ENCODE data around the gene CYB5A. TPM values are rescaled to one million over a fixed set of nuclear protein-coding genes. Genes with fewer than 3 reads are reported as not detected.
A peak's percentile ranks its signal among the peaks of the same experiment; 100 is the strongest.
"Not testable (repeated sequence)": the region's sequence is repeated elsewhere in the genome, so short reads cannot be mapped to it uniquely, and the experiment has no call there.

The CYB5A gene
- total RNA-seq, 1 experiment from 2014 or later: 130 TPM

DNA sequence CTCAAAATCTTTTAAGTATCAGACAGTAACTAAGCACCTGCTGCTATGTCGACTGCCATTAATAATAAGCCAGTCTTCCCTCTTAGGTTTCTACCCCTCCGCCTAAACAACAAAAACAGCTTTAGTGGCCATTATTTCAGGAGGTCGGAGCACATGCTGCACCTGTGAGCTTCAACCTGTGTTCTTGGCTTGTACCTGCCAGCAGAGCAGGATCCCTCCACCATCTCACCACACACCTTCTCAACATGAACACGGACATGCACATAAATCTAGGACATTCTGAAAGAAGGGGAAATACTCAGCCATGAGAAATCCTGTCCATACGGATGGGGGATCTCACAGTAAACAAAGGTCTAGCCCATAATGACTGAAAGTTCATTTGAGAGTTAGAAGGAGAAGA lies 3.7 kb downstream of the CYB5A start:
- 0 out of 2 replicates have a peak overlapping the region, but pooled peaks have one; percentile 63 for H2AFZ ChIP-seq (ENCODE audit: low read length)
- ATAC-seq: no peak
- CTCF ChIA-PET: interaction anchor here (1.2 kb wide), 1 partner anchor 55 kb away, joined by 3 read pairs; no protein-coding TSS in a partner anchor
- intact Hi-C loops (cut with micrococcal nuclease): no loop called here
- H3K27ac ChIP-seq (ENCODE audit: low read length): peak overlapping the region; percentile 66; the same call in 1 of the 2 replicates
- no peaks in the 10 kb centered on the region for H3K36me3 ChIP-seq (ENCODE audit: low read depth, low read length)
- peak overlapping the region; percentile 96 for H3K4me2 ChIP-seq (ENCODE audit: low read length)
- peaks cover 64% of the 10 kb centered on the region for H3K4me1 ChIP-seq (ENCODE audit: insufficient read depth, low read length)
- POLR2A ChIA-PET (ENCODE audit: unreplicated experiment): interaction anchor here (0.6 kb wide), 1 partner anchor 132 kb away, joined by 3 read pairs; no protein-coding TSS in a partner anchor
- TF ChIP-seq EZH2 (IDR thresholded peaks at IDR 0.05; ENCODE audit: low read length, unreplicated experiment) (no peak), EZH2phosphoT487 (IDR thresholded peaks at IDR 0.05; ENCODE audit: borderline replicate concordance, low read length) (no peak)
- TF ChIP-seq, protein P1, sequence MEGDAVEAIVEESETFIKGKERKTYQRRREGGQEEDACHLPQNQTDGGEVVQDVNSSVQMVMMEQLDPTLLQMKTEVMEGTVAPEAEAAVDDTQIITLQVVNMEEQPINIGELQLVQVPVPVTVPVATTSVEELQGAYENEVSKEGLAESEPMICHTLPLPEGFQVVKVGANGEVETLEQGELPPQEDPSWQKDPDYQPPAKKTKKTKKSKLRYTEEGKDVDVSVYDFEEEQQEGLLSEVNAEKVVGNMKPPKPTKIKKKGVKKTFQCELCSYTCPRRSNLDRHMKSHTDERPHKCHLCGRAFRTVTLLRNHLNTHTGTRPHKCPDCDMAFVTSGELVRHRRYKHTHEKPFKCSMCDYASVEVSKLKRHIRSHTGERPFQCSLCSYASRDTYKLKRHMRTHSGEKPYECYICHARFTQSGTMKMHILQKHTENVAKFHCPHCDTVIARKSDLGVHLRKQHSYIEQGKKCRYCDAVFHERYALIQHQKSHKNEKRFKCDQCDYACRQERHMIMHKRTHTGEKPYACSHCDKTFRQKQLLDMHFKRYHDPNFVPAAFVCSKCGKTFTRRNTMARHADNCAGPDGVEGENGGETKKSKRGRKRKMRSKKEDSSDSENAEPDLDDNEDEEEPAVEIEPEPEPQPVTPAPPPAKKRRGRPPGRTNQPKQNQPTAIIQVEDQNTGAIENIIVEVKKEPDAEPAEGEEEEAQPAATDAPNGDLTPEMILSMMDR (conservative IDR thresholded peaks at IDR 0.05; ENCODE audit: low read depth, low read length): no peak
- no peaks in the 10 kb centered on the region for H3F3A ChIP-seq (ENCODE audit: low read length, unreplicated experiment)
- H3K9me2 ChIP-seq (replicated peaks; ENCODE audit: low read length): no peaks in the 10 kb centered on the region
- peak overlapping the region; percentile 50 for H3K4me3 ChIP-seq (ENCODE audit: low read length)
- H3K9ac ChIP-seq (ENCODE audit: low read length): no peak overlapping the region
- H3K27me3 ChIP-seq (ENCODE audit: low read length): no peaks in the 10 kb centered on the region
- DNase-seq: no peak
- peaks cover 81% of the 10 kb centered on the region for H3K79me2 ChIP-seq (ENCODE audit: low read length)
- H3K9me3 ChIP-seq (ENCODE audit: low read length): no peaks in the 10 kb centered on the region
- no peaks in the 10 kb centered on the region for H4K20me1 ChIP-seq (ENCODE audit: low read length)
- TSS peak; percentile 6 for BruUV-seq (replicated peaks)

DNA sequence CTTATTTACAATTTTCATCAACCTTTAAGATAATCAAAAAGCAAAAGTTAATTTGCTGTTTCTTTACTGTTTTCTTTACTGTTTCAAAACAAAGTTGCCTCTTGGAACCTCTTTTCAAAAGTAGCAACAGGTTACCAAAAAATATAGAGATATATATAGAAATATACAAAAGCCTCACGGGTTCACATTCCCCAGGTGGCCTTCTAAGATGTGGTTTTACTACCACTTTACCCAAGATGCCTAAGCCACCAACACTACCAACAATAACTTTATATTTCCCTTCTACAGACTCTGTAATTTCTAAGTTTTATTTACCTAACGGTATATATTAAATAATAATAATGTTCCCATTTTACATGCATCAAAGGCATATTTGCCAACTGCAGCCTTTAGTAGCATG lies 4.9 kb downstream of the CYB5A start:
- peak overlapping the region; percentile 60 for H3K4me2 ChIP-seq (ENCODE audit: low read length)
- ChIA-PET CTCF (interaction anchor here (0.6 kb wide), 1 partner anchor 1524 kb away, joined by 4 read pairs; no protein-coding TSS in a partner anchor), POLR2A (ENCODE audit: unreplicated experiment) (no interaction called here)
- peaks cover 93% of the 10 kb centered on the region for H3K79me2 ChIP-seq (ENCODE audit: low read length)
- no peaks in the 10 kb centered on the region for H3K9me3 ChIP-seq (ENCODE audit: low read length)
- H3K4me1 ChIP-seq (ENCODE audit: insufficient read depth, low read length): peaks cover 76% of the 10 kb centered on the region
- ATAC-seq: no peak
- no peak overlapping the region for H3K4me3 ChIP-seq (ENCODE audit: low read length)
- no peaks in the 10 kb centered on the region for H3K9me2 ChIP-seq (replicated peaks; ENCODE audit: low read length)
- no peaks in the 10 kb centered on the region for H3K27me3 ChIP-seq (ENCODE audit: low read length)
- no peaks in the 10 kb centered on the region for H3K36me3 ChIP-seq (ENCODE audit: low read depth, low read length)
- no peak for DNase-seq
- peak overlapping the region; percentile 27; the same call in 1 of the 2 replicates for H3K27ac ChIP-seq (ENCODE audit: low read length)
- no TSS peak for BruUV-seq (replicated peaks)
- no peaks in the 10 kb centered on the region for H4K20me1 ChIP-seq (ENCODE audit: low read length)
- H3K9ac ChIP-seq (ENCODE audit: low read length): no peak overlapping the region
- TF ChIP-seq EZH2 (IDR thresholded peaks at IDR 0.05; ENCODE audit: low read length, unreplicated experiment) (no peak), EZH2phosphoT487 (IDR thresholded peaks at IDR 0.05; ENCODE audit: borderline replicate concordance, low read length) (no peak)
- TF ChIP-seq, protein P1 (conservative IDR thresholded peaks at IDR 0.05; ENCODE audit: low read depth, low read length): no peak
- intact Hi-C loops (cut with micrococcal nuclease): loop anchor here (2.0 kb wide), 2 partner anchors 20 to 44 kb away; no protein-coding TSS in a partner anchor
- H2AFZ ChIP-seq (ENCODE audit: low read length): no peak overlapping the region
- H3F3A ChIP-seq (ENCODE audit: low read length, unreplicated experiment): no peaks in the 10 kb centered on the region

DNA sequence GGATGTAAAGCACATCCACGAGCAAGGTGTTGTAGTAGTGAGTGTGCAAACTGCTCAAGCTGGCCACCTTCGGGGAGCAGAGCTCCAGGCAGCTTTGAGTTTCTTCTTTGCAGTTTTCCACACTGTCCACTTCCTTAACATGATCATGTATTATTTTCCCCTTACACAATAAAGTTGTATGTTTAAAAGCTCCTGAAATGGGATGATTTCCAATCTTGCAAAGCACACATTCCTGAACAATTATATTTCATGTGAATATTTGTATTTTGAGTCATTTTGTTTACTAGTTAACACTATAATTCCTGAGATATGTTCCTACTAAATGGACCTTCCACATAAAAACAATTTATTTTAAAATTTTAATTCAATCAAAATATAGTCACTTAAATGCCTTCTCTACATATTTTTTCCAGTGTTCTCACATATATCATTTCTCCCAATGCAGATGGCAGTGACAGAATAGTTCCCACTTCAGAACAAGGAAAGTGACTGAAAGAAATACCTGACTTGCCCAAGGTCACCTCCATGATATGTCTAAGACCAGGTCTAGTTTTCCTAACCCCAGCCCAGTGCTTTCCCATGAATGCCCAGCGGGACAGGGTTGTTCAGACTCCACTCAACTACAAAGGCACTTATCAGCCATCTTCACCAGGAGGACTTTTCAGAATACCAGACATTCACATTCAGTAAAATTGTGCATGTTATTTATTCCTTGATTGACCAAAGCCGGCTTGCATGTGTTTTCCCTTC lies 5.5 kb downstream of the CYB5A start:
- ATAC-seq: peak; percentile 19
- H3K4me1 ChIP-seq (ENCODE audit: insufficient read depth, low read length): peaks cover 78% of the 10 kb centered on the region
- intact Hi-C loops (cut with micrococcal nuclease): loop anchor here (2.0 kb wide), 2 partner anchors 19 to 45 kb away; no protein-coding TSS in a partner anchor

DNA sequence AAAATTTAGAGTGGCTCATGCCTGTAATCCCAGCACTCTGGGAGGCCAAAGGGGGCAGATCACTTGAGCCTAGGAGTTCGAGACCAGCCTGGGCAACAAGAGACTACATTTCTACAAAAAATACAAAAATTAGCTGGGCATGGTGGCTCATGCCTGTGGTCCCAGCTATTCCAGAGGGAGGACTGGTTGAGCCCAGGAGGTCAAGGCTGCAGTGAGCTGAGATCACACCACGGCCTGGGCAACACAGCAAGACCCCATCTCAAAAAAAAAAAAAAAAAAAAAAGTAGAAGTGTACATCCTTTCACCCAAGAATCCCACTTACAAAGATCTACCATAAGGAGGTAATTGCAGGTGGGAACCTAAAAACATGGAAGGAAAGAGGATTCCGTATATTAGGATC lies 6.2 kb downstream of the CYB5A start:
- CTCF ChIA-PET; H3K9me2 ChIP-seq (replicated peaks; ENCODE audit: low read length); DNase-seq; BruUV-seq (replicated peaks); POLR2A ChIA-PET (ENCODE audit: unreplicated experiment); H3K27ac ChIP-seq (ENCODE audit: low read length); intact Hi-C loops (cut with micrococcal nuclease); H3F3A ChIP-seq (ENCODE audit: low read length, unreplicated experiment); H4K20me1 ChIP-seq (ENCODE audit: low read length); H3K27me3 ChIP-seq (ENCODE audit: low read length); H3K9ac ChIP-seq (ENCODE audit: low read length); H3K36me3 ChIP-seq (ENCODE audit: low read depth, low read length); ATAC-seq; H2AFZ ChIP-seq (ENCODE audit: low read length); H3K9me3 ChIP-seq (ENCODE audit: low read length): not testable (repeated sequence)
- peaks cover 97% of the 10 kb centered on the region for H3K79me2 ChIP-seq (ENCODE audit: low read length)
- H3K4me1 ChIP-seq (ENCODE audit: insufficient read depth, low read length): peaks cover 78% of the 10 kb centered on the region
- H3K4me3 ChIP-seq (ENCODE audit: low read length): 0 out of 2 replicates have a peak overlapping the region, but pooled peaks have one; percentile 16
- peak overlapping the region; percentile 60 for H3K4me2 ChIP-seq (ENCODE audit: low read length)

More for the DNA sequence above, 5.5 kb downstream of the CYB5A start:
- H4K20me1 ChIP-seq (ENCODE audit: low read length): no peaks in the 10 kb centered on the region
- no peaks in the 10 kb centered on the region for H3K9me2 ChIP-seq (replicated peaks; ENCODE audit: low read length)
- no peaks in the 10 kb centered on the region for H3K27me3 ChIP-seq (ENCODE audit: low read length)
- no peaks in the 10 kb centered on the region for H3K9me3 ChIP-seq (ENCODE audit: low read length)
- no TSS peak for BruUV-seq (replicated peaks)
- peak; percentile 61 for DNase-seq
- no peak overlapping the region for H2AFZ ChIP-seq (ENCODE audit: low read length)
- peak overlapping the region; percentile 27 for H3K27ac ChIP-seq (ENCODE audit: low read length)
- peak overlapping the region; percentile 16; the same call in 1 of the 2 replicates for H3K4me3 ChIP-seq (ENCODE audit: low read length)
- no peaks in the 10 kb centered on the region for H3F3A ChIP-seq (ENCODE audit: low read length, unreplicated experiment)
- H3K9ac ChIP-seq (ENCODE audit: low read length): no peak overlapping the region
- no peak for TF ChIP-seq EZH2 (IDR thresholded peaks at IDR 0.05; ENCODE audit: low read length, unreplicated experiment)
- TF ChIP-seq EZH2phosphoT487 (IDR thresholded peaks at IDR 0.05; ENCODE audit: borderline replicate concordance, low read length): no peak
- TF ChIP-seq, protein P1 (conservative IDR thresholded peaks at IDR 0.05; ENCODE audit: low read depth, low read length): no peak
- H3K79me2 ChIP-seq (ENCODE audit: low read length): peaks cover 97% of the 10 kb centered on the region
- ChIA-PET POLR2A (ENCODE audit: unreplicated experiment) (no interaction called here), CTCF (no interaction called here)
- no peaks in the 10 kb centered on the region for H3K36me3 ChIP-seq (ENCODE audit: low read depth, low read length)
- H3K4me2 ChIP-seq (ENCODE audit: low read length): peak overlapping the region; percentile 60
